ENCODE measurements around the gene VILL.
"Not testable (repeated sequence)": the region's sequence is repeated elsewhere in the genome, so short reads cannot be mapped to it uniquely, and the experiment has no call there.

Gene VILL

DNA sequence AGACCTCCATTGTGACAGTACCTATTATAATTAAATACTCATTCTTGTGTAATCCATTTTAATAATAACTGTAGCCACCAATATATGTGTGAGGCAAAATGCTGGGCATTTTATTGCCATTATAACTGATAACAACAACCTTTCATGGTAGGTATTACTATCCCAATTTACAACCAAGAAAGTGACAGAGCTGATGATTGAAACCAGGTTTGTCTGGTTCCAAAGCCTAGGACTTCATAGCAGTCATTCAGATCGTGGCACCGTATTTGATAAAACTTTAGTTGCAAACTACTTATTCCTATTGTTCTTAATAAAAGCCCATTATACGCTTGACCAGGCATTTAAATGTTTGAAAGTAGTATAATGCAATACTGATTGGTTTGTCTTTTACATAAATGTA is 26.4 kb upstream of the VILL start:
- DNase-seq, result no peak

DNA sequence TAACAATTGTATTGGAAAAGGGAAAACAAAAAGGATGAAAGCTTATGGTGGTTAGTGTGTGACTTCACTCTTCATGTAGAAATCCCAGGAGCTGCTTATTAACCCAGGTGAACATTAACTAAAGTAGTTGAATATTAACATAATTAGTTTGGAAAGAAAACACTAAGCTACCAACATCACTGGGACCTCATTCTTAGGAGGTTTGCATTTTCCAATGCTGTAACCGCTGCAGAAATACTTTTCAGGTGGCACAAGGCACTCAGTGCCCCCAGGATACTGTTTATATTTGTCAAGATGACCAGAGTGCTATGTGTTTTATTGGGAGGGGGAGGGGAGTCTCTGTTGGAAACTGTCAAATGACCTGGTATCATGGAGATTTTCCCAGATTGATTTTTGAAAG is 25.9 kb upstream of the VILL start:
- no peak for DNase-seq

GRCh38 chr3:37967260-37967881 is 23.2 kb upstream of the VILL start:
- DNase-seq, result peak; percentile 80

GRCh38 chr3:37968199-37968598 is 22.4 kb upstream of the VILL start:
- DNase-seq, result no peak

DNA sequence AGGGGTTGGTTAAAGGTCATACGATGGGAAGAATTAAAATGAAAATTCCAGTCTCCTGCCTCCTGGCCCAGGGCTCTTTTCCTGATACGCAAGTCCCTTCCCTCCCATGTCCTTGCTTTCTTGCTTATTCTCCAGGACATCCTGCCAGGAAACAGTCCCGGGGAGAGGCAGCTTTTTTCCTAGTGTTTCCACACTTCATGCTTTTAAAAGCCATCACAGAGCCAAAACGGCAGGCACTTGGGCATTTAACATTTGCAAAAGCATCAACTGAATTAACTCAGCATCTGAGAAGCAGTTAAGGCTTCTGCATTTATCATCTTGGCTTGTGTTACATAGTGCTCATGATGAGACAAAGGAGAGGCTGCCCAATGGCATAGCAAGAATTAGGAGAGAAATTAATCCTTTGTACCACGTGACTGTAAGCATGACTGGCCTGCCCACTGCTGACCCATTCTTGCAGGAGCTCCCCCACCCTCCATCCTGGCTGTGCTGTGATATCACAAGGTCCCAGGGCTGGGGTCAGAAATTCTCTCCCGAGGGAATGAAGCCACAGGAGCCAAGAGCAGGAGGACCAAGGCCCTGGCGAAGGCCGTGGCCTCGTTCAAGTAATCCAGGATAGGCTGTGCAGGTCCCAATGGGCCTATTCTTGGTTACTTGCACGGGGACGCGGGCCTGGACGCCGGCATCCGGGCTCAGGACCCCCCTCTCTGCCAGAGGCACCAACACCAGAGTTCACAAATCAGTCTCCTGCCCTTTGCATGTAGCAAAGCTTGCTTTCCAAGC is 21.6 kb upstream of the VILL start:
- no peak for DNase-seq

- no peak for DNase-seq
Measured at GRCh38 chr3:37969596-37970100, 20.9 kb upstream of the VILL start.

DNA sequence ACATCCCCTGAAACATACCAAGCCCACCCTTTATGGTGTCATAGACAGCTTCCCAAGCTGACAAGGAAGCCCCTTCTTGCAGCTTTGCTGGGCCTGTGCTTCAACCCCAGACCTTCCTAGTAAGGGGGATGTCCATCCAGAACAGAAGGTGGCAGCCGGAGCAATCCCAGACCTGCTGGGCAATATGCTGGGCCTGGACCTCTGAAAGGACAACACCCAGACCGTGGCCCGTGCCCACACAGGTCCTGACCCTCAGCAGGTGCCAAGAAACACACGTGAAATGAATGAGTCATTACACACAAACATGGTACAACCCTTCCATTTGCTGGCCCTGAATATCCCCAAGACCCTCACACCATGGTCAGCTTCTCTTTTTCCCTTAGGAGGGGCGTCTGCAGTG is 19.8 kb upstream of the VILL start:
- no peak for DNase-seq

- DNase-seq, result no peak
Measured at GRCh38 chr3:37971467-37971866, 19.1 kb upstream of the VILL start.

DNA sequence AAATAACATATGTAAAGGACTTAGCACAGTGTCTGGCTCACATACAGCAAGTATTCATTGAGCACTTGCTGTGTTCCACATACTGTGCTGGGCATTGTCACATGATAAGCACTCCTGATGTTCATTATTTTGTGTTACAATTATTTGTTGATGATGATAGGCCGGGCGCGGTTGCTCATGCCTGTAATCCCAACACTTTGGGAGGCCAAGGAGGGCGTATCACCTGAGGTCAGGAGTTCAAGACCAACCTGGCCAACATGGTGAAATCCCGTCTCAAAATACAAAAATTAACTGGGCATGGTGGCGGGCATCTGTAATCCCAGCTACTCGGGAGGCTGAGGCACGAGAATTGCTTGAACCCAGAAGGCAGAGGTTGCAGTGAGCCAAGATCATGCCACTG is 18.5 kb upstream of the VILL start:
- DNase-seq, result not testable (repeated sequence)

DNA sequence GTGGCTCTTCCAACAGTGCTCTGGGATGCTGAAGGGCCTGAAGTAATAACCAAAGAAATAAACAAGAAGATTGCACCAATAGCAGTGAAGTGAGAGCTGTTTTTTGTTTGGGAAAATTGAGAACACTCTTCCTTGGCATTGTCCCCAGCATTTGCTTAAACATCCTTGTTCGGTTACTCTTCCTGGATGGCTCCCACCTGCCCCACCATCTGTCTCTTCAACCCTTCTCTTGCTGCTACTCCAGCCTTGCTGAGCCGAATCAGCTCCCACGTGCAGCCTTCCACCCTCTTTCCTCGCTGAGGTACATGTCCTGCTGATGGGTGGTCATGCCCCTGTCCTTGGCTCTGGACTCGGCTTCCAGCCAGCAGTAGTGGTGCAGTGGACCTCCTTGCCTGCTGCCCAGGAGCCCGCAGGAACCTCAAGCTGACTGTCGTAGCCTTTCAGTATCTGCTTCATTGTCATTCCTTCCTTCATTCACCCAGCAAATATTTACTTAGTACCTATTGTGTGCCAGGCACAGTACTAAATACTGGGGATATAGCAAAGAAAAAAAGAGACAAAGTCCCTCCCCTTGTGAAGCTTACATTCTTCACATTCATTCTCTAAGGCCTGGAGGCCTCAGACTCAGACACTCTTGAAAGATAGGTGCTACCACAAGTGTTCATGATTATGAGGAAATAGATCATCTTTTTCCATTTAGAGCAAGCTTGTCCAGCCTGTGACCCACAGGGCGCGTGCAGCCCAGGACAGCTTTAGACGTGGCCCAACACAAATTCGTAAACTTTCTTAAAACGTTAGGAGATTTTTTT is 17.1 kb upstream of the VILL start:
- DNase-seq, result no peak

DNA sequence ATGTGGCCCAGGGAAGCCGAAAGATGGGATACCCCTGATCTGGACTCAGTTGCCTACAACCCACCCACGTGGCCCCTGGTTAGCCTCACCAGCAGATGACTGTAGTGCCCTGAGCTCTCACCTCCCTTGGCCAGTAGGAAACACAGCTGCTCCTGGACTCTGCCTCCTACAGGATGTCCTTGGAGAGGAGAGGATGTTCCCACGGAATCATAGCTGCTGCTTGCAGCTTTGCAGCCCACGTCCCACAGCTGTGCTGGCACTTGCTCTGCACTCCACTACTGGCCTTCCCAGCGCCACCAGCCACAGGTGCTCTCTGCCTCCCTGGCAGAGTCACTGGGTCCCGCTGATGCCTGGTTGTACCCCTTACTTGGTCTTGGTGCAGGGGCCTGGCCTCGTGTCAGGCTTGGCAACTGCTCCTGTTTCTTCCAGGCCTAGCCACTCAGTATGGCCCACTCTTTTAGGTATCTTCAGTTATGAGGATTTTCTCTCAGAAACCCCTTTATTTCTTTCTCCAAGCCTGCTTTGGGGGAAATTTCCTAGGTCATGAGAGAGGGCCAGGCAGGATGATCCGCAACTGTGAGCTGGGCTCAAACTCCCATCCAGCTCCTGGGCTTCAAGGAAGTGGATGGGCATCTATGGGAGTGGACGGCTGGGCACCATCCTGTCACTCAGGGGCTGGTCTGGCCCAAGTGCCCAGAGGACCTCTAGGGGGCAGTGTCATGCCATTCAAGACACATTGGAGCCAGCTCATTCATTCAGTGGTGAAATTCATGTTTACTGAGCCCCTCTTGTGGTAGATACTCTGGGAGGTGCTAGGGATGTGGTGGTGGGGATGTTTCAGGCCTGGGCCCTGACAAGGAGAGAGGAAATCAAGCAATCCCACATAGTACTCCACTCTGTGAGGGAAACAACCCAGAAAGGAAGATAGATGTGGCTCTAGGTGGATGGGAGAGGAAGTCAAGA is 16.2 kb upstream of the VILL start:
- DNase-seq, result peak; percentile 89

GRCh38 chr3:37979541-37980461 is 10.8 kb upstream of the VILL start:
- DNase-seq, result no peak

- DNase-seq, result no peak
Measured at GRCh38 chr3:37980462-37981347, 9.9 kb upstream of the VILL start.

GRCh38 chr3:37981348-37981664 is 9.3 kb upstream of the VILL start:
- no peak for DNase-seq

DNA sequence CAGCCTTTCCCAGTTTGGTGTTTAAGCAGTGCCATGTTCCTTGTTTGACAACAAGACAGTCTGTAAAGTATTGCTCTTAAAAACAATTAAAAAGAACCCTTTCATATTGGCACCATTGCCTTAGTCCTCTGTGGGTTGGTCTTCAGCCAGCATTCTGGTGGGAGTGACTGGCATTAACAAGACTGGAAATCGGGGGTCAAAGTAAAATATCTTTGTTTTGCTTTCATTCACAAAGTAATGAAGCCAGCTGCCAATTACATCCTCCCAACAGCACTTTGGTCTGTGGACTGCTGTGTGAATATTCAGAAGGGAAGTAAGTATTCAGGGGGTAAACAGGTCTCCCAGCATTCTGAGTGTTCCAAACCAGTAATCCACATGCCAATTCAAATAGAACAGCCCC is 8.3 kb upstream of the VILL start:
- DNase-seq, result no peak

GRCh38 chr3:37984051-37984450 is 6.5 kb upstream of the VILL start:
- no peak for DNase-seq

- no peak for DNase-seq
Measured at GRCh38 chr3:37984596-37984995, 6.0 kb upstream of the VILL start.

GRCh38 chr3:37985637-37986320 is 4.8 kb upstream of the VILL start:
- no peak for DNase-seq

DNA sequence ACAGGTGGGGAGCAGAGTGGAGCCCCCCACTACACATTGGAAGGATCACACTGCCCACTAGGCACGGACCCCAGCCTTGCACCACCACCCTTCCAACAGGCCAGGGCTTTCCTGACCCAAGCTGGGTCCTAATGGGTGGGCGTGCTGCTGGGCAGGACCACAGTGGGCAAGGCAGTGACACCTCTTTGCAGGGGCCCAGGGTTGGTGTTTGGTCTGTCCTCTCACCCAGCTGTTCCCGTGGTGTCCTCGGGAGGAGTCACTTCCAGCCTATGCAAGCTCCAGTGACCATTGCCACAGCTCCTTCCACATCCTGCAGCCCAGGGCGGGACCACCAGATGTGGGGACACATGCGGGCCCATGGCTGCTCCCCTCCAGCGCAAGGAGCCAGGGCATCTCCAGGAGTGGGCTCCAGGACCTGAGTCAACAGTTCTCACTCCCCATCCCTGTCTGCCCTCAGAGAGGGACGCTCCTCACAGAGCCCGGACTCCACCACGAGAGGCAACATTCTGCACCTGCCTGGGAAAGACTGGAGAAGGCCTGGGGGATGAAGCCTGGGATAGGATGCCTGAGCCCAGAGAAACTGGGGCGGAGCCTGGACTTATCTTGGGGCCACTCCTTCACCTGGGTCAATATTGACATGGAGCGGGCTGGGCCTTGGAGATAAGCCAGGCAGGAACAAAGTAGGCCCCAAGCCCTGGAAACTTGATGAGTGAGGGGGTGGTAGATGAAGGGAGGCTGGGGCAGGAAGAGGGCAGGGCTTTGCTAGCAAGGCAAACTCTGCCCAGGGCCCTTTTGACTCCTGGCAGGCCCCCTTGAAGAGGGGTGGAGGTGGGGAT is 3.9 kb upstream of the VILL start:
- DNase-seq, result no peak

Measured in activated effector memory CD4-positive, alpha-beta T cell treated with anti-CD3 and anti-CD28 coated beads, Interleukin-2, amount 50 U/mL, for 16 hours (primary cell).